Thyroid gland (tissue), 4 donors: ENCODE data around the gene JPH2. TPM values are rescaled to one million over a fixed set of nuclear protein-coding genes. Genes with fewer than 3 reads are reported as not detected.
A peak's percentile ranks its signal among the peaks of the same experiment; 100 is the strongest.

ENCODE experiments used
- DNase-seq, 2 donors: peaks; one replicate each; pipeline ENCODE4 v3.0.0-alpha.2; 2019
- H3K27ac ChIP-seq, 3 donors: fragments of 200-600 bp; sonication (generic); 1 replicate in 2 of 3; 2 replicates in 1 of 3; pipeline ENCODE4 v1.5.1; 2016 to 2019; ENCODE audit warnings: mild to moderate bottlenecking in 1 of 3, moderate library complexity in 1 of 3
- H3K27me3 ChIP-seq: fragments of 200-600 bp; sonication (generic); one replicate; pipeline ENCODE4 v1.5.1; 2019
- H3K36me3 ChIP-seq, 2 donors: fragments of 200-600 bp; sonication (generic); one replicate each; pipeline ENCODE4 v1.5.1; 2016 to 2019
- H3K4me1 ChIP-seq, 2 donors: fragments of 200-600 bp; sonication (generic); one replicate each; pipeline ENCODE4 v1.5.1; 2017 to 2019
- H3K4me3 ChIP-seq, 3 donors: fragments of 200-600 bp; sonication (generic); replicated peaks in 1 of 3; 1 replicate in 2 of 3; 2 replicates in 1 of 3; pipeline ENCODE4 v1.5.1; 2016; ENCODE audit warnings: mild to moderate bottlenecking in 1 of 3
- H3K9me3 ChIP-seq: fragments of 200-600 bp; sonication (generic); one replicate; pipeline ENCODE4 v1.5.1; 2017
- CTCF ChIP-seq, 6 experiments: fragments of 200-600 bp in 3 of 6; fragments of 450-650 bp in 3 of 6; sonication (generic) in 3 of 6; IDR thresholded peaks; one replicate each; pipeline ENCODE4 v1.5.1; 2016 to 2019; ENCODE audit warnings: antibody characterized with exemption in 6 of 6, mild to moderate bottlenecking in 2 of 6, inconsistent platforms in 1 of 6, moderate library complexity in 1 of 6
- POLR2A ChIP-seq, 2 donors: fragments of 450-650 bp; IDR thresholded peaks; one replicate each; pipeline ENCODE4 v1.6.1; 2017; ENCODE audit warnings: antibody characterized with exemption in 2 of 2, mild to moderate bottlenecking in 2 of 2, moderate library complexity in 1 of 2
- WGBS, 2 donors: methylation state at CpG; one replicate each; pipeline ENCODE4 v1.1.5; 2017; 5-methylcytosine and 5-hydroxymethylcytosine counted together
- intact Hi-C: fragments of 100-400 bp; cut with DNase I; formaldehyde crosslinking; loops from one replicate; pipeline ENCODE4 v1.15.1; 2023
- total RNA-seq, 4 donors: library from RNA; depleted of rRNA; stranded (reverse); fragments of >200 nt; gene quantifications; one replicate each; pipeline ENCODE4 v1.2.3, GENCODE V29; 2016

The JPH2 gene
- total RNA-seq, 4 donors from 2014 or later = 0.67 to 2.3 (median 1.8) TPM

DNA sequence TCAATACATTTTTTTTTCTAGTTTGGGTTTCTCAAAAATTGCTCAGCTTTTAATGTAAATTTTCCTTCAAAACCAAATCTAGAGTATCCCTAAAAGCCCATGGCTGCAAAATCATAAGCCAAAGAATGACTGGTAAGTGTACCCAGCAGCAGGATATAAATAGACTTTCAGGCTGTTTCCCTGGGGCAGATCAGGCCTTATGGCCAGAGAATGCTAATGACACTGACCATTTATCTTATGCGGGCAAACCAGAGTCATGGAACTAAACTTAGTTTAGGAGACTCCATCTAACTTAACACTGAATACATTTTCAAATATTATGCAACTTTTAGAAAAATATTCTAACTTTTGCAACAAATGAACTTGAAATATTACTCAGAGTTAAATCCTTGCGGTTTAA lies 16.2 kb upstream of the JPH2 start:
- no peak for TF ChIP-seq POLR2A (IDR thresholded peaks at IDR 0.05)
- no peak for TF ChIP-seq CTCF (IDR thresholded peaks at IDR 0.05)
- H3K27ac ChIP-seq = peak overlapping the region in 1 of 3 donors; percentile 35
- H3K36me3 ChIP-seq = peaks cover 21 to 29% of the 10 kb centered on the region in 2 donors
- peaks cover 21 to 23% of the 10 kb centered on the region in 2 donors for H3K4me1 ChIP-seq
- intact Hi-C loops = no loop called here
- DNase-seq = no peak
- H3K9me3 ChIP-seq = no peaks in the 10 kb centered on the region
- whole genome bisulfite sequencing, 2 donors = 87 to 90% methylated on average over 2 of the region's 2 CpGs
- no peak overlapping the region for H3K4me3 ChIP-seq
- H3K27me3 ChIP-seq = no peaks in the 10 kb centered on the region

- intact Hi-C loops = no loop called here
- TF ChIP-seq CTCF (IDR thresholded peaks at IDR 0.05) (no peak), POLR2A (IDR thresholded peaks at IDR 0.05) (no peak)
- Histone ChIP-seq H3K9me3 (no peaks in the 10 kb centered on the region), H3K4me1 (peaks cover 10 to 16% of the 10 kb centered on the region in 2 donors), H3K4me3 (no peak overlapping the region), H3K27me3 (no peaks in the 10 kb centered on the region), H3K36me3 (peaks cover 38 to 46% of the 10 kb centered on the region in 2 donors), H3K27ac (no peak overlapping the region)
- DNase-seq = no peak
- WGBS, 2 donors = 69 to 92% methylated on average over 2 of the region's 2 CpGs
Observed at GRCh38 chr20:44200983-44201382, 14.0 kb upstream of the JPH2 start.

DNA sequence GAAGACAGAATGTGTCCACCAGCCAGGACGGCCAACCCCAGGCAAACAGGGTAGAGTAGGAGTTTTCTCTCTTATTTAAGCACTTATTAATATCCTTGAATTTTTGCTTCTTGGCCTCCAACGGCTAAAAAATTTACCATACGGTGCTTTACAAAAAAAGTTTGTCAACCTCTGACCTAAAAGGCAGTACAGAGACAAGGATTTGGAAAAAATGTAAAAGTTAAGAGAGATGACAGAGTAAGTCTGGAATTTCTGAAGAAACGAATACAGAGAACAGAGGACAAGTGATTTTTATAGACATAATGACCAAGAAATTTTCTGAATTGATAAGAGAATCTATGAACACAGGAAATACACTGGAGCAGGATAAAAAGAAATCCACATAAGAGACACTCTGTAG lies 13.4 kb upstream of the JPH2 start:
- Histone ChIP-seq H3K36me3 (peaks cover 37 to 46% of the 10 kb centered on the region in 2 donors), H3K27me3 (no peaks in the 10 kb centered on the region), H3K4me3 (no peak overlapping the region), H3K27ac (no peak overlapping the region), H3K9me3 (no peaks in the 10 kb centered on the region), H3K4me1 (peaks cover 10 to 16% of the 10 kb centered on the region in 2 donors)
- TF ChIP-seq POLR2A (IDR thresholded peaks at IDR 0.05) (no peak), CTCF (IDR thresholded peaks at IDR 0.05) (no peak)
- 82 to 88% methylated on average over 4 of the region's 4 CpGs for WGBS, 2 donors
- intact Hi-C loops = no loop called here
- DNase-seq = no peak

GRCh38 chr20:44199877-44200276 lies 12.9 kb upstream of the JPH2 start:
- Histone ChIP-seq H3K36me3 (peaks cover 34 to 46% of the 10 kb centered on the region in 2 donors), H3K27ac (no peak overlapping the region), H3K4me1 (peaks cover 10 to 15% of the 10 kb centered on the region in 2 donors), H3K4me3 (no peak overlapping the region), H3K27me3 (no peaks in the 10 kb centered on the region), H3K9me3 (no peaks in the 10 kb centered on the region)
- WGBS, 2 donors = 90 to 99% methylated on average over 4 of the region's 4 CpGs
- TF ChIP-seq CTCF (IDR thresholded peaks at IDR 0.05) (no peak), POLR2A (IDR thresholded peaks at IDR 0.05) (no peak)
- intact Hi-C loops = no loop called here
- no peak for DNase-seq

GRCh38 chr20:44198872-44199271 lies 11.9 kb upstream of the JPH2 start:
- no peaks in the 10 kb centered on the region for H3K9me3 ChIP-seq
- no peak overlapping the region for H3K4me3 ChIP-seq
- peaks cover 34 to 46% of the 10 kb centered on the region in 2 donors for H3K36me3 ChIP-seq
- peaks cover 5 to 7% of the 10 kb centered on the region in 2 donors for H3K4me1 ChIP-seq
- no peaks in the 10 kb centered on the region for H3K27me3 ChIP-seq
- WGBS, 2 donors = 91 to 96% methylated on average over 4 of the region's 4 CpGs
- H3K27ac ChIP-seq = no peak overlapping the region
- no peak for TF ChIP-seq POLR2A (IDR thresholded peaks at IDR 0.05)
- TF ChIP-seq CTCF (IDR thresholded peaks at IDR 0.05) = no peak
- intact Hi-C loops = no loop called here
- DNase-seq = no peak
